ENCODE data around the gene RAPGEF2. TPM values are rescaled to one million over a fixed set of nuclear protein-coding genes. Genes with fewer than 3 reads are reported as not detected.

Gene RAPGEF2
- total and polyA plus RNA-seq, 9 of the 15 experiments (the other 6 are each of a cell fraction or from before 2014, with no cell fraction given): 3.1 to 32.6 (median 23.1) TPM

- Histone ChIP-seq H3K4me2 (ENCODE audit: insufficient read depth, low read length) (no peak overlapping the region), H4K20me1 (replicated peaks; ENCODE audit: control insufficient read depth, insufficient read depth, low read length) (no peaks in the 10 kb centered on the region), H3K4me3 (no peak overlapping the region), H2AFZ (ENCODE audit: low read depth, low read length) (no peak overlapping the region), H3K36me3 (ENCODE audit: control insufficient read depth, insufficient read depth, low read length) (0 out of 3 replicates have a peak, but pooled peaks cover 3% of the 10 kb centered on the region), H3K27ac (ENCODE audit: extremely low read depth, low read depth, low read length) (no peak overlapping the region), H3K79me2 (ENCODE audit: control insufficient read depth, insufficient read depth, low read length) (no peaks in the 10 kb centered on the region), H3K4me1 (replicated peaks in 1 of 2; ENCODE audit: control insufficient read depth in 2 of 2, insufficient read depth in 2 of 2, low read length in 2 of 2) (no peaks in the 10 kb centered on the region), H3K9me1 (ENCODE audit: control insufficient read depth, insufficient read depth, low read length) (no peaks in the 10 kb centered on the region), H3K27me3 (ENCODE audit: control insufficient read depth in 2 of 2, insufficient read depth in 2 of 2, low read length in 2 of 2) (no peaks in the 10 kb centered on the region), H3K9ac (ENCODE audit: insufficient read depth in 1 of 2, low read depth in 2 of 2, low read length in 2 of 2) (no peak overlapping the region), H3K9me3 (replicated peaks; ENCODE audit: control insufficient read depth, insufficient read depth, low read depth, low read length) (no peaks in the 10 kb centered on the region)
- no peak for DNase-seq (ENCODE audit: extremely low read depth in 1 of 4, low spot score in 3 of 4)
- in situ Hi-C loops (cut with MboI) (no loop called here), intact Hi-C loops (cut with micrococcal nuclease) (no loop called here)
- ChIA-PET POLR2A (interaction anchor here (2.0 kb wide), 1 partner anchor 9 kb away, joined by 6 read pairs; no protein-coding TSS in a partner anchor), CTCF (ENCODE audit: low intra/inter-chr PET ratio) (no interaction called here)
- 74% methylated on average over 4 of the region's 4 CpGs for WGBS (ENCODE audit: insufficient coverage, low coverage, missing lambda C conversion rate)
- no peak for FAIRE-seq
- no peak for ATAC-seq
- no TSS peak for BruUV-seq (replicated peaks)
- TF ChIP-seq RBM14 (IDR thresholded peaks at IDR 0.05; ENCODE audit: borderline replicate concordance, insufficient read depth, low read depth, low read length) (no peak), MAFG (tag; conservative IDR thresholded peaks at IDR 0.05) (peak; percentile 30; the same call in 1 of the 2 replicates), RB1 (IDR thresholded peaks at IDR 0.05; ENCODE audit: low read depth) (no peak), TRIM25 (IDR thresholded peaks at IDR 0.05; ENCODE audit: borderline replicate concordance) (no peak), ZNF282 (CRISPR knock-in tag; IDR thresholded peaks at IDR 0.05) (no peak), EP300 (IDR thresholded peaks at IDR 0.05; ENCODE audit: low read length) (no peak), ZBTB26 (CRISPR knock-in tag; IDR thresholded peaks at IDR 0.05) (no peak), SETDB1 (IDR thresholded peaks at IDR 0.05; ENCODE audit: low read length) (no peak), ZBED1 (IDR thresholded peaks at IDR 0.05) (no peak), ASH1L (IDR thresholded peaks at IDR 0.05; ENCODE audit: borderline replicate concordance, low read depth, partially characterized antibody) (no peak), MIER1 (IDR thresholded peaks at IDR 0.05; ENCODE audit: low read depth) (no peak), C11orf30 (IDR thresholded peaks at IDR 0.05; ENCODE audit: low read depth) (peak; percentile 41; the same call in 1 of the 2 replicates), MAFK (IDR thresholded peaks at IDR 0.05; ENCODE audit: low read length) (peak; percentile 15; the same call in 1 of the 2 replicates), MTF1 (CRISPR knock-in tag; IDR thresholded peaks at IDR 0.05; ENCODE audit: borderline replicate concordance) (no peak), MAFF (IDR thresholded peaks at IDR 0.05; ENCODE audit: low read length) (peak; percentile 51), CTCFL (IDR thresholded peaks at IDR 0.05; ENCODE audit: borderline replicate concordance, insufficient read depth, low read depth, low read length, poor library complexity, severe bottlenecking) (no peak), SRF (CRISPR knock-in tag; IDR thresholded peaks at IDR 0.05) (no peak), JUND (IDR thresholded peaks at IDR 0.05; ENCODE audit: borderline replicate concordance, low read depth, low read length) (no peak), JUND (tag; IDR thresholded peaks at IDR 0.05; ENCODE audit: borderline replicate concordance, low read depth, low read length) (no peak), ZNF561 (CRISPR knock-in tag; conservative IDR thresholded peaks at IDR 0.05) (no peak)
These were observed 200.6 kb downstream of the RAPGEF2 start for GRCh38 chr4:159303435-159303834.
